Raji (cell line): ENCODE measurements around the gene GIMAP8.

ENCODE experiments used
- POLR2A ChIP-seq: IDR thresholded peaks from 2 replicates; pipeline ENCODE4 v1.6.1; 2011; ENCODE audit warnings: low read depth, low read length, control low read depth; ENCODE audit not compliant: insufficient read depth

The GIMAP8 gene

GRCh38 chr7:150511048-150511447 lies 60.6 kb downstream of the GIMAP8 start:
- TF ChIP-seq POLR2A = no peak

- no peak for TF ChIP-seq POLR2A
Measured at GRCh38 chr7:150513758-150514157, 63.3 kb downstream of the GIMAP8 start.

- no peak for TF ChIP-seq POLR2A
Measured at GRCh38 chr7:150514748-150515222, 64.4 kb downstream of the GIMAP8 start, which contains the start of gene GIMAP7. TSS of gene GIMAP7 (plus strand) at chr7:150514872. CDS start at chr7:150519975, 5,103 bp downstream.

- TF ChIP-seq POLR2A = no peak
Measured at GRCh38 chr7:150515248-150516147, 65.1 kb downstream of the GIMAP8 start.

- no peak for TF ChIP-seq POLR2A
Measured at GRCh38 chr7:150516956-150517745, 66.7 kb downstream of the GIMAP8 start.

GRCh38 chr7:150519310-150519709 lies 68.9 kb downstream of the GIMAP8 start:
- TF ChIP-seq POLR2A = no peak

GRCh38 chr7:150520145-150520544 lies 69.7 kb downstream of the GIMAP8 start:
- no peak for TF ChIP-seq POLR2A

- no peak for TF ChIP-seq POLR2A
Measured at GRCh38 chr7:150524018-150524417, 73.6 kb downstream of the GIMAP8 start.
